Subcutaneous abdominal adipose tissue (tissue), 5 donors: Measurements from ENCODE around the gene CDS1.

Source experiments
- H3K27ac ChIP-seq: one replicate; pipeline ENCODE4 v1.7.0; 2013; ENCODE audit warnings: low read depth, mild to moderate bottlenecking, inconsistent platforms, low read length, moderate library complexity
- H3K27me3 ChIP-seq, 5 donors: one replicate each; pipeline ENCODE4 v1.7.0; 2013; ENCODE audit warnings: low read length in 5 of 5, inconsistent platforms in 1 of 5; ENCODE audit not compliant: control insufficient read depth in 5 of 5, insufficient read depth in 4 of 5
- H3K36me3 ChIP-seq, 5 donors: one replicate each; pipeline ENCODE4 v1.7.0; 2013; ENCODE audit warnings: low read length in 5 of 5; ENCODE audit not compliant: control insufficient read depth in 5 of 5, insufficient read depth in 5 of 5
- H3K4me1 ChIP-seq, 5 donors: one replicate each; pipeline ENCODE4 v1.7.0; 2013; ENCODE audit warnings: low read length in 5 of 5, mild to moderate bottlenecking in 3 of 5, moderate library complexity in 1 of 5; ENCODE audit not compliant: control insufficient read depth in 5 of 5, insufficient read depth in 5 of 5
- H3K4me3 ChIP-seq, 5 donors: one replicate each; pipeline ENCODE4 v1.7.0; 2013; ENCODE audit warnings: low read length in 5 of 5, low read depth in 1 of 5
- H3K9ac ChIP-seq, 5 donors: one replicate each; pipeline ENCODE4 v1.7.0; 2013; ENCODE audit warnings: low read length in 5 of 5, mild to moderate bottlenecking in 4 of 5, moderate library complexity in 3 of 5
- H3K9me3 ChIP-seq, 5 donors: one replicate each; pipeline ENCODE4 v1.7.0; 2013; ENCODE audit warnings: low read length in 5 of 5; ENCODE audit not compliant: control insufficient read depth in 5 of 5
- donor health status: healthy.
- donor health status: healthy.
- donor health status: healthy.
- donor health status: healthy.
- donor health status: healthy.

Gene CDS1

GRCh38 chr4:84691800-84692199, 108.9 kb downstream of the CDS1 start:
- peaks cover 35 to 72% (median 56%) of the 10 kb centered on the region in 5 donors for H3K36me3 ChIP-seq

GRCh38 chr4:84697159-84697558, 114.2 kb downstream of the CDS1 start:
- no peaks in the 10 kb centered on the region for H3K9me3 ChIP-seq
- no peak overlapping the region for H3K9ac ChIP-seq
- no peak overlapping the region for H3K4me3 ChIP-seq
- peaks cover 42 to 70% (median 59%) of the 10 kb centered on the region in 5 donors for H3K36me3 ChIP-seq
- peaks cover 0 to under 1% (median 0%) of the 10 kb centered on the region in 5 donors for H3K4me1 ChIP-seq
- no peak overlapping the region for H3K27ac ChIP-seq
- H3K27me3 ChIP-seq = no peaks in the 10 kb centered on the region

More at GRCh38 chr4:84691800-84692199, 108.9 kb downstream of the CDS1 start:
- Histone ChIP-seq H3K4me3 (no peak overlapping the region), H3K27me3 (no peaks in the 10 kb centered on the region), H3K4me1 (peaks cover 0 to 19% (median 11%) of the 10 kb centered on the region in 5 donors), H3K9ac (no peak overlapping the region), H3K27ac (peak overlapping the region; percentile 24), H3K9me3 (no peaks in the 10 kb centered on the region)

- no peak overlapping the region for H3K27ac ChIP-seq
- H3K4me1 ChIP-seq = no peaks in the 10 kb centered on the region
- H3K4me3 ChIP-seq = no peak overlapping the region
- no peaks in the 10 kb centered on the region for H3K27me3 ChIP-seq
- H3K9ac ChIP-seq = no peak overlapping the region
- no peaks in the 10 kb centered on the region for H3K9me3 ChIP-seq
- peaks cover 40 to 72% (median 57%) of the 10 kb centered on the region in 5 donors for H3K36me3 ChIP-seq
Observed at GRCh38 chr4:84697615-84698201, 114.8 kb downstream of the CDS1 start.

GRCh38 chr4:84699001-84699671, 116.2 kb downstream of the CDS1 start:
- Histone ChIP-seq H3K27me3 (no peaks in the 10 kb centered on the region), H3K9me3 (no peaks in the 10 kb centered on the region), H3K4me3 (no peak overlapping the region), H3K4me1 (no peaks in the 10 kb centered on the region), H3K27ac (no peak overlapping the region), H3K36me3 (peaks cover 38 to 76% (median 59%) of the 10 kb centered on the region in 5 donors), H3K9ac (no peak overlapping the region)
